Measurements from ENCODE around the gene CENPC.
"Not testable (repeated sequence)": the region's sequence is repeated elsewhere in the genome, so short reads cannot be mapped to it uniquely, and the experiment has no call there.

Gene CENPC

DNA sequence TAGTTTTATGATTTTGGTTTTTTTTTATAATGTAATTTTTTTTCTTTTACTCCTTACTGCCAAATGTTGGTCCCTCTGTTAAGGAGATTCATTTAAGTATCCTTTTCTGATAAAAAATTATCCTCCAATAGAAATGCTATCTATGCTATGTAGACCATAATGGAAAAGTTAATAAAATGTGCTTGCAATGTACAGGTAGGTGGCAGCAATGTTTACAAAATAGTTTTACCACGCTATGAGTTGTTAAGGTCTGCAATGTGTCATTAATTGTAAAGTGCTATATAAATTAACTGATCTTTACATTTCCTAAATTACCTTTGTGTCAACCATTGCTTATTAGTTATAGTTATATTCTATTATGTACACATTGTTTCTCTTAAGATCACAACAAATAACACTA lies 3.8 kb upstream of the CENPC start:
- DNase-seq, result peak; percentile 76

DNA sequence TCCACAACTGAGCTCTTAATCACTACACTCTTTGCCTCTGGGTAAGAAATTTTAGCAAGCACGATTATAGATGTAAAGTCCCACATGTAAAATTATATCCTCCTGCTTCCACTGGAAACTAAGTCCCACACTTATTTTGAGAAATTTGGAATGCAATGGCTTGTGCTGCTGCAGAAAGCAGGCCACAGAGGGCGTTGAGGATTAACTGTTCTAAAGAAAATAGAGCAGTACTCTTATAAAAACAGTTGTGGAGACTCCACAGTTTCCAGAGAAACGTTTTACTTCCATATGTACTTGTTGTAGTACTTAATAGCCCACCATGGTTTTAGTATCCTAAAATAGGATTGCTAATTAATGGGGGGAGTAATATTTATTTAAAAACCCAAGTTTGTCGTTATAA lies 1.7 kb upstream of the CENPC start:
- DNase-seq, result no peak

DNA sequence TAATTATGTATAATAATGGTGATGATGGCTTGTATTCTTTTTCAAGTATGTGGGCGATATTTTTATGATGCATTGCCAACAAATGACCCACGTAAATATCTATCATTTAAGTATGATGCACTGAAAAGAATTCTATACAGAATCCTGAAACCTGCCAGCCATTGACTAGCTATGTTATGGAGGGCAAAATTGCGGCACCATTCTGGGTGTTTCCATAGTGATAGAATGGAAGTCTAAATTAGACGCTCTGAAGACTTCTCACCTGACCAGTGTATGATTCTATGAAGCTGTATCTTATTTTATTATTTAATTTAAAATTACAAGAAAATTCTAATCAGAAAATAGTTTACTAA lies 677 bp upstream of the CENPC start:
- DNase-seq, result peak; percentile 61

DNA sequence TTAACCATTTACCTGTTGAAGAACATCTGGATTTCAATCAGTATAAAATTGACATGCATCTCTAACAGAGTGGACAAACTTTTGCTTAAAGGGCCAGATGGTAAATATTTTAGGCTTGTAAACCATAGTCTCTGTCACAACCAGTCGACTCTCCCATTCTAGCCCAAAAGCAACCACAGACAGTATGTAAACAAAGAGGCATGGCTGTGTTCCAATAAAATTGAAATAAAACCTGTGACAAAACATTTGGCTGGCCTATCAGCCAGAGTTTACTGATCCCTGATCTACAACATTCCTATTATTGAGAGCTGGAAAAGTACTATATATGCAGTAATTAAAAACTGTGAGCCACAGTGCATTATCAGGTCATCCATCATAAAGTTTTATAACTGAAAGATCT lies 3.2 kb downstream of the CENPC start:
- DNase-seq, result no peak

DNA sequence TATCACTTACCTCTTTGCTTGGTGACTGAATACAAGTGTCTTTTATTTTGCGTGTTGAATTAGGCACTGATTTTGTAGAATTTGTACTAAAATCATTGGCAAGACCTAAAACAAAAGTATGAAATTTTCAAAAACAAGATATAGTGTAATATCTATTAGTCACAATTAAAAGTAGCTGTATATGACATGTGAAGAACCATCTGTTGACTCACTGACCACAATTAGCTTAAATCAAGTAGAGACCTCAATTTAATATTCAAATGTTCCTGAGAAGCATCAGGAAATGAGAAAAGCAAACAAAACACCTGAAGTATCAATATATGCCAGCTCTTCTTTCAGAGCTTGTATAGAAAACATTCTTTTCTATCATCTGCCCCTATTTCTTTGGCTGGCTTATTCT lies 5.5 kb downstream of the CENPC start:
- DNase-seq, result no peak

DNA sequence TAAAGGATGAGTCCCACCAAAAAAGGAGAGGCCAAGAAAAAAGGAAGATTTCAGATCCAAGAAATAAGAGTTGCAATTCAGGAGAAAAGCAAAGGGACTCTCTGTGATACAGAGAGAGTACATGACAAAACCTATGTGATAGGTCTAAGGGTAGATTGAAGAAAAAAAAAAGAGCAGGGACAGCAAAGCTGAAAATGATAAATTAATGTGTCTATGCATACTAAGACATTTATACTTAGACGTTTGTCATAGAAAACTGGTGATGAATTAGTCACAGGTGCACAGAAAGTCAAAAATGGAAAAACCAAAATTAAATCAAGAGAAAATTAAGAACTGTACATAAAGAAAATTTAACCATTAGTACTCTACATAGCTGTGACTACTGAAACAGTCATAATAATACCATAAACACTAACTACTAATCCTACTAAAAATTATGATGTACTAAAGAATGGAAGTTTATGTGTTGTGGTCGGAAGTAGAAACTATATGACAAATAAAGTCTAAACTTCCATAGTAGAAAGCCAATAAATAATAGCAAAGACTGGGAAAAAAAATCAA lies 9.9 kb downstream of the CENPC start:
- DNase-seq, result no peak

DNA sequence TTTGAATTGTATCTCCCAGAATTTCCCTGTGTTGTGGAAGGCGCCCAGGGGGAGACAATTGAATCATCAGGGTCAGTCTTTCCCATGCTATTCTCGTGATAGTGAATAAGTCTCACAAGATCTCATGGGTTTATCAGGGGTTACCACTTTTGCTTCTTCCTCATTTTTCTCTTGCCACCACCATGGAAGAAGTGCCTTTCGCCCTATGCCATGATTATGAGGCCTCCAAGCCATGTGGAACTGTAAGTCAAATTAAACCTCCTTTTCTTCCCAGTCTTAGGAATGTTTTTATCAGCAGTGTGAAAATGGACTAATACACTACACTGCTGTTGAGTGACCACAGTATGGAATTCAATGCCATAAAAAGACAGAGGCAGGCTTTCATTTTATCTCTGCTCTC lies 12.2 kb downstream of the CENPC start:
- peak; percentile 7 for DNase-seq

DNA sequence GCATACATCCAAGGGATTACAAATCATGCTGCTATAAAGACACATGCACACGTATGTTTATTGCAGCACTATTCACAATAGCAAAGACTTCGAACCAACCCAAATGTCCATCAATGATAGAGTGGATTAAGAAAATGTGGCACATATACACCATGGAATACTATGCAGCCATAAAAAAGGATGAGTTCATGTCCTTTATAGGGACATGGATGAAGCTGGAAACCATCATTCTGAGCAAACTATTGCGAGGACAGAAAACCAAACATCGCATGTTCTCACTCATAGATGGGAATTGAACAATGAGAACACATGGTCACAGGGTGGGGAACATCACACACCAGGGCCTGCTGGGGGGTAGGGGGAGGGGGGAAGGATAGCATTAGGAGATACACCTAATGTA lies 12.9 kb downstream of the CENPC start:
- DNase-seq, result not testable (repeated sequence)

DNA sequence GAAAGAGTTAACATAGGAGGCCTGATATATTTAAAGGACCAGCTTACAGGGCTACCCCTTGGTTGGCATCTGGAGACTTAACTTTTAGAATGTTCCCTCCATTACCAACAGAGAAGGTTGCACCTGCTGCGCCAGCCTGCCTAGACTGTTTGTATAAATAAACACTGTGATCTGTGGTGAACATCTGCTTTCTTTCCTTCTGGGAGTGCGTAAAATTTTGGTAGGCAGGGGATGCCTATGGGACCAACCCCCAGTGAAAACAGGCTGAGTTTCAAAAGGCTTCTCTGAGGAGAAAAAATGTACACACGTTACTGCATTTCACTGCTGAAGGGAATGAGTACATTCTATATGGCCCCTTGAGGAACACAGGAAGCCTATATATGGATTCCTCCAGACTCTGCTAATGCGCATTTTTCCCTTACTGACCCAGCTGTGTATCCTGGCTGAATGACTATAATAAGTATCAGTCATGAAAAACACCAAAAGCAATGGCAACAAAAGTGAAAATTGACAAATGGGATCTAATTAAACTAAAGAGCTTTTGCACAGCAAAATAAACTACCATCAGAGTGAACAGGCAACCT lies 13.8 kb downstream of the CENPC start:
- DNase-seq, result no peak

DNA sequence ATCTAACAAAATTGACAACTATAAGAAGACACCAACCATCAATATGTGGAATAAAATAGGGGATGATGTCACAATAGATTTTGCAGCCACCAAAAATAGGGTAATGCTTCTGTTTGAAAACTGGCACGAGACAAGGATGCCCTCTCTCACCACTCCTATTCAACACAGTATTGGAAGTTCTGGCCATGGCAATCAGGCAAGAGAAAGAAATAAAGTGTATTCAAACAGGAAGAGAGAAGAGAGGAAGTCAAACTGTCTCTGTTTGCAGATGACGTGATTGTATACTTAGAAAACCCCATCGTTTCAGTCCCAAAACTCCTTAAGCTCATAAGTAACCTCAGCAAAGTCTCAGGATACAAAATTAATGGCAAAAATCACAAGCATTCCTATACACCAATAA lies 21.2 kb downstream of the CENPC start:
- not testable (repeated sequence) for DNase-seq

DNA sequence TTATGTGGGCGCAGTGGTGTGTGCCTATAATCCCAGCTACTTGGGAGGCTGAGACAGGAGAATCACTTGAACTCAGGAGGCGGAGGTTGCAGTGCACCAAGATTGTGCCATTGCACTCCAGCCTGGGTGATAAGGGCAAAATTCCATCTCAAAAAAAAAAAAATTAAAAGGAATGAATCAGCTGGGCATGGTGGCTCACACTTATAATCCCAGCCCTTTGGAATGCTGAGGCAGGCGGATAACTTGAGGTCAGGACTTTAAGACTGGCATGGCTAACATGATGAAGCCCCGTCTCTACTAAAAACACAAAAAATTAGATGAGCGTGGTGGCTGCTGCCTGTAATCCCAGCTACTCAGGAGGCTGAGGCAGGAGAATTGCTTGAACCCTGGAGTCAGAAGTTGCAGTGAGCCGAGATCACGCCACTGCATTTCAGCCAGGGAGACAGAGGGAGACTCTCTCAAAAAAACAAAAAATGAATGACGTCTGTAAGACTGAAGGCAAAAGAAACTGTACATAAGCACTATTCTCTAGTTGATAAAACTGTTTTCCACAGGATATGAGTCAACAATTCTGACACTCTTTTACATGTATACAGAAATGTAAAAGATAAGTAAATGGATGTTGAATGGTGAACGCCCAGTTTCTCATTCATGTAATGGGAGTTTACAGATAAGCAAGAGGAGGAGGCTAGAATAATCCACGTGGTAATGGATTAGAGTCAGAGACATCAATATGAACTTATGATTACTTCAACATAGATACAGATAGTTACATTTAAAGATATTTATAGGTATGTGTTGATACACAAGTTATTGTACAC lies 22.2 kb downstream of the CENPC start:
- peak; percentile 90 for DNase-seq

DNA sequence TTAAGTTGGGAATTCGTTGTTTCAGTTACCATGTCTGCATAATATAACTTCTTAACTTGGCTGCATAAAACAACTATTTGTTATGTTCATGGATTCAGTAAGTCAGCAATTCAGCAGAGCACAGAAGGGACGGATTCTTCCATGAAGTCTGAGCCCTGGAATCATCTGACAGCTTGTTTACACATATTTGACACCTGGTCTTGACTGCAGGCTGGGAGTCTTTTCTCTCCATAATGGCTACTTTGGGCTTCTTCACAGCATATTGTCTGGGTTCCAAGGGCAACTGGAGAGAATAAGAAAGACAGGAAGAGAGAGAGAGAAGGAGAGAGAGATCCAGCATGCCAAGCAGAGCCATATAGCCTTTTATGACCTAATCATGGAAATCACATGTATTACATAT lies 23.1 kb downstream of the CENPC start:
- DNase-seq, result no peak

DNA sequence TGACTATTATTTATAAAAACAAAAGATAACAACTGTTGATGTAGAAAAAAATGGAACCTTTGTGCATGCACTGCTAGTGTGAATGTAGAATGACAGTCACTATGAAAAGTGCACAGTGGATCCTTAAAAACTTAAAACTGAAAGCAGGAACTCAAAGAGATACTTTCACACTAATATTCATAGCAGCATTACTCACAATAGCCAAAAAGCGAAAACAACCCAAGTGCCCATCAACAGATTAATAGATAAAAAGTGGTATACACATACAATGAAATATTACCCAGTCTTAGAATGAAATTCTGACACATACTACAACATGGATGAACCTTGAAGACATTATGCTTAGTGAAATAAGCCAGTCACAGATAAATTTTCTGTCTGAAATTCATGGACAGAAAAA lies 23.8 kb downstream of the CENPC start:
- DNase-seq, result no peak

DNA sequence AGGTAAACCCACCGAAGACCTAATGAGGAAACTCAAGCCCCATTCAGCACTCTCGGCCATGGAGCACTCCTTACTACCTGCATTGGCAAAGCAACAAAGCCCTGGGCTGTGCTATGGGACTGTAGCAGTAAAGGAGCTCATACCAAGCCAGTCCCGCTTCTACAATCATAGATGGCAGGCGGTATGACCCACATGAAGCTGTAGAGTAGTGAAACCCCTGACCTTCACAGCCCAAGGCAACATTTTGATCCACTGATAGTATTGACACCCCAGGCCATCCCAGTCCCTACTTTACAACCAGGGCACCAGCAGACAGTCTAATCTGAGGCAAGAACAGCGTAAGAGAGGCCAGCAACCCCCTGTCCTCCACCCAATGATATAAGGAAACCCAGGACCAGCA lies 25.2 kb downstream of the CENPC start:
- DNase-seq, result no peak

DNA sequence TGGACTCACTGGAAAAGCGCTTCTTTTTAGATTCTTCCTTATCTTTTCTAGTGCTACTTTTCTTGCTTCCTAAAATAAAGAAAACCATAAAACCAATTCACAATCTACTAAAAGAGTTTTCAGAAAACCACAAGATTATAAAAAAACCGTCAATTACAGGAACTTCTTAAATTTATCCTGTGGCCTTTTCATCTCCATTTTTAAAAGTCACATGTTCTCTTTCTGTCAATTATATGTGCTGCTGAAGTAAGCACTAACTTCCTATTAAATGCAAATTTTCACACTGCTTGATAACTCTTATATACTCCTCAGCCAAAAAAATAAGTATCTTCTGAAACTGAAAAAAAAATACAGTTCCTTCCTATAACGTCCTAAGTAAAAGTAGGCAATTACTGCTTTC lies 32.8 kb downstream of the CENPC start:
- peak; percentile 32 for DNase-seq

DNA sequence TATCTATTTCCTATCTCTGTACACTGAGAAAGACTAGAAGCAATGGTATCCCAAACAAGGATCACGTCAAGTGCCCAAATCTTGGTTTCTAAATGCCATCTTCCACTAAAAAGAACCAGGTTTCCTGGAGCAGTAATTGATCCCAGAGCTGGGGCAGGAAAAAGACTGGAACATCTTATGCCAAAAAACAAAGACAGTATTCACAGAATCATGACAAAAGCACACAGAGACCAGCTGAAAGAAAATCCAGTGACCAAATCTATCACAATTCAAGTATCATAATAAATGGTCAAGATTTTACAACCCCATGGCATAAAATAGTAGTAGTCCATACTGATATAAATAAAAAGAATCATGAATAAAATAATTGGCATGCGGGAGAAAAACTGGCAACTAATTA lies 44.9 kb downstream of the CENPC start:
- DNase-seq, result no peak

DNA sequence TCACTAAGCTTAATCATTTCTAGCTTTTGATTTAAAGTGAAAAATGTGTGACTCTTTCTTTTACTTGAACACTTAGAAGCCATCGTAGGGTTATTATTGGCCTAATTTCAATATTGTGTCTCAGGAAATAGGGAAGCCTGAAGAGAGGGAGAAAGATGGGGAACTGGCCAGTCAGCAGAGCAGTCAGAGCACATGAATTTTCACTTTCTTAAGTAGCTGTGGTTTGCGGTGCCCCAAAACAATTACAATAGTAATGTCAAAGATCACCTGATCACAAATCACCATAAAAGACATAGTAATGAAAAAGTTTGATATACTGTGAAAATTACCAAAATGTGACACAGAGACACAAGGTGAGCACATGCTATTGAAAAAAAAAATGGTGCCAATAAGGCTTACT lies 45.5 kb downstream of the CENPC start:
- DNase-seq, result no peak

DNA sequence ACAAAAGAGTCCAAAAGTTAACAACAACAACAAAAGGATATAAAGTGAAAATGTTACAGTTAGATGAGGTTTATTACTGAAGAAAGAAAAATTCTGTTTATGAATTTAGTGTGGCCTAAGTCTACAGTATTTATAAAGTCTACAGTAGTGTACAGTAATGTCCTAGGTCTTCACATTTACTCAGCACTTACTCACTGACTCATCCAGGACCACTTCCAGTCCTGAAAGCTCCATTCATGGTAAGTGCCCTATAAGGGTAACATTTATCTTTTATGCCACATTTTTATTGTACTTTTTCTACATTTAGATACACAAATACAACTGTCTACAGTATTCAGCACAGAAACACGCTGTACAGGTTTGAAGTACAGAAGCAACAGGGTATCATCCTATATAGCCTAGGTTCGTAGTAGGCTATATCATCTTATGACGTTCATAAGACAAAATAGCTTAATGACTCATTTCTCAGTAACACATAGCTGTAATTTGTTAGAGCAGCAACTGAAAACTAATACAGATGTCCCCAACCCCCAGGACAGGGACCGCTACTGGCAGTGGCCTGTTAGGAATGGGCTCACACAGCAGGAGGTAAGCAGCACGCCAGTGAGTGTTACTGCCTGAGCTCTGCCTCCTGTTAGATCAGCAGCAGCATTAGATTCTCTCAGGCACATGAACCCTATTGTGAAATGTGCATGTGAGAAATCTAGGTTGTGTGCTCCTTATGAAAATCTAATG lies 61.3 kb downstream of the CENPC start:
- no peak for DNase-seq

DNA sequence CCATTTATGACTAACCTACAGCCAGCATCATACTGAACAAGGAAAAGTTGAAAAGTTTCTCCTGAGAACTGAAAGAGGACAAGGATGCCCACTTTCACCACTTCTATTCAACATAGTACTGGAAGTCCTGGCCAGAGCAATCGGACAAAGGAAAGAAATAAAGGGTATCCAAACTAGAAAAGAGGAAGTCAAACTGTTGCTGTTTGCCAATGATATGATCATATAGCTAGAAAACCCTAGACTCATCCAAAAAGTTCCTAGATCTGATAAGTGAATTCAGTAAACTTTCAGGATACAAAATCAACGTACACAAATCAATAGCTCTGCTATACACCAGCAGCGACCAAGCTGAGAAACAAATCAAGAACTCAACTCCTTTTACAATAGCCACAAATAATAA lies 64.5 kb downstream of the CENPC start:
- peak; percentile 29 for DNase-seq

DNA sequence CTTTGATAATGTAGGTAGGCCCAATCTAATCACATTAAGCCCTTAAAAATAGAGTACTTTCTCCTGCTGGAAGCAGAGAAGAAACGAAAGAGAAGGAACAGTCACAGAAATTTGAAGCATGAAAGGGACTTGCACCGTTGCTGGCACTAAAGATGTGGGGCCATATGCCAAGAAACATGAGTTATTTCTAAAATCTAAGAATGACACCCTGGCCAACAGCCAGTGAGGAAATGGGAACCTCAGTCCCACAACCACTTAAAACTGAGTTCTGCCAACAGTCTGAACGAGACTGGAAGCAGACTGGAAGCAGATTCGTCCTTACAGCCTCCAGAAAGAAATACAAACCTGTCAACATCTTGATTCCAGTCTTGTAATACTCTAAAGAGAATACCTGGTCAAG lies 70.1 kb downstream of the CENPC start:
- DNase-seq, result no peak

DNA sequence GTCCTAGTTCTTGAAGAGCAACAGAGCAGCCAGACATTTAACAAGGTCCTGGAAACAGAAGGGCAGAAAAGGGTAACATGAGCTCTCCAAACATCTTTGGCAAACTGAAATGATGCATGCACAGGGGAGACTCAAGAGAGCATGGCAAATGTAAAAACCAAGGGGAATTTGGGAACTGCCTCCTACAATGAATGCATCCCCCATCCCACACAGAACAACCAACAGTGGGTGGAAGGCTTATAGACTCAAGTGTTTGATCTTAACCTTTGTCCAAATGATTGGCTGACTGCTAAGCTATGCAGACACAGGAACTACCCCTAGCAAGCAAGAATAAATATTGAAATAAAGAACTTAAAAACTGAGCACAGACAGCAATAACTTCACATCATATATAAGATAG lies 74.4 kb downstream of the CENPC start:
- DNase-seq, result no peak

DNA sequence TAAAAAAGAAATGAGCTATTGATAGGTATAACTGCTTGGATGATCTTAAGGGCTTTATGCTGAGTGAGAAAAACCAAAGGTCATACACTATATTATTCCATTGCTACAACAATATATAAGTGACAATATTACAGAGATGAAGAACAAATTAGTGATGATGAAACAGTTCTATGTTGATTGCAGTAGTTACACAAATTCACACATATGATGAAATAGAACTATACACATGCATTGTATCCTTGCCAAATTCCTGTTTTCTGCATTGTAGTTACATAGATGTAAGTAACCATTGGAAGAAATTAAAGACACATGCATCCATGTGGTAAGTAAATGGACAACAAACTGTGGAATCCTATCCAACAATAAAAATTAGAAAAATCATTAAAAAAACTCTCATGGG lies 76.5 kb downstream of the CENPC start:
- no peak for DNase-seq

DNA sequence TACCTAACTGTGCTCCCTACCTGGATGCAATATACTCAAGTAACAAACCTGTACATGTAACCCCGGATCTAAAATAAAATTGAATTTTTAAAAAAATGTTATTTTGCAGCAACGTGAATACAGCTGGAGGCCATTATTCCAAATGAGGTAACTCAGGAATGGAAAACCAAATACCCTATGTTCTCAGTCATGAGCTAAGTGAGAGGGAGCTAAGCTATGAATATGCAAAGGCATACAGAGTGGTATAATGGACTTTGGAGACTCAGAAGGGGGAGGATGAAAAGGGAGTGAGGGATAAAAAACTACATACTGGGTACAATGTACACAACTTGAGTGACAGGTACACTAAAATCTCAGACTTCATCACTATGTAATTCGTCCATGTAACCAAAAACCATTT lies 78.6 kb downstream of the CENPC start:
- no peak for DNase-seq

DNA sequence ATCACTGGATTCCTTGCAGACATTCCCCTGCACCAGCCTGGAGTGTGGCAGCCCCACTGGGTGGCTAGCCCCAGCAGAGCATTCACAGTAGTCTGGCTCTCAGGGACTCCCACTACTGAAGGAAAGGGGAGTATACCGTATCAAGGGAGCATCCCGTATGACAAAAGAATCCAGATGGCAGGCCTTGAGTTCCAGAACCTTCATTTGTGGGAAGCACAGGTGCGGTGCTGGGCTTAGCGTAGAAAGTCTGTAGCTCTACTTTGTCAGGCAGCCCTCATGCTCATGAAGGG lies 79.6 kb downstream of the CENPC start:
- DNase-seq, result no peak

All from OCI-M1 (cell line).